ENCODE measurements around the gene FSD1L.

FSD1L gene

GRCh38 chr9:105443121-105443520, 4.7 kb upstream of the FSD1L start:
- Mint-ChIP-seq H3K36me3 (ENCODE audit: insufficient read depth) (peaks cover 3% of the 10 kb centered on the region), H3K4me1 (ENCODE audit: low read depth in 2 of 2) (peaks cover 5 to 10% of the 10 kb centered on the region in 2 donors), H3K9me3 (no peaks in the 10 kb centered on the region), H3K27ac (no peak overlapping the region), H3K4me3 (no peak overlapping the region), H3K27me3 (no peaks in the 10 kb centered on the region)
- ATAC-seq (replicated peaks) (no peak), DNase-seq (no peak)

GRCh38 chr9:105444130-105444529, 3.7 kb upstream of the FSD1L start:
- ATAC-seq (replicated peaks) (no peak), DNase-seq (no peak)
- Mint-ChIP-seq H3K27ac (peak overlapping the region in 1 of 2 donors; percentile 65), H3K36me3 (ENCODE audit: insufficient read depth) (peaks cover 3% of the 10 kb centered on the region), H3K4me3 (no peak overlapping the region), H3K4me1 (ENCODE audit: low read depth in 2 of 2) (peaks cover 9 to 17% of the 10 kb centered on the region in 2 donors), H3K9me3 (no peaks in the 10 kb centered on the region), H3K27me3 (no peaks in the 10 kb centered on the region)

- no peak for DNase-seq
Observed at GRCh38 chr9:105445203-105445881, 2.5 kb upstream of the FSD1L start.

GRCh38 chr9:105447386-105447813, 434 bp upstream of the FSD1L start:
- peaks cover 9 to 17% of the 10 kb centered on the region in 2 donors for H3K4me1 Mint-ChIP-seq (ENCODE audit: low read depth in 2 of 2)
- peaks cover 3% of the 10 kb centered on the region for H3K36me3 Mint-ChIP-seq (ENCODE audit: insufficient read depth)
- peak overlapping the region; percentile 79 to 86 for H3K4me3 Mint-ChIP-seq
- DNase-seq, result no peak
- H3K27ac Mint-ChIP-seq, result peak overlapping the region; percentile 35 to 62
- ATAC-seq (replicated peaks), result no peak
- no peaks in the 10 kb centered on the region for H3K9me3 Mint-ChIP-seq
- H3K27me3 Mint-ChIP-seq, result no peaks in the 10 kb centered on the region

More at GRCh38 chr9:105445203-105445881, 2.5 kb upstream of the FSD1L start:
- Mint-ChIP-seq H3K9me3 (no peaks in the 10 kb centered on the region), H3K36me3 (ENCODE audit: insufficient read depth) (peaks cover 3% of the 10 kb centered on the region), H3K27ac (peak overlapping the region in 1 of 2 donors; percentile 65), H3K4me1 (ENCODE audit: low read depth in 2 of 2) (peaks cover 9 to 17% of the 10 kb centered on the region in 2 donors), H3K27me3 (no peaks in the 10 kb centered on the region), H3K4me3 (no peak overlapping the region)
- ATAC-seq (replicated peaks), result no peak

GRCh38 chr9:105449081-105449480, 1.2 kb downstream of the FSD1L start:
- Mint-ChIP-seq H3K27ac (peak overlapping the region in 1 of 2 donors; percentile 26), H3K9me3 (no peaks in the 10 kb centered on the region), H3K4me3 (peak overlapping the region; percentile 79 to 86), H3K36me3 (ENCODE audit: insufficient read depth) (peaks cover 3% of the 10 kb centered on the region), H3K27me3 (no peaks in the 10 kb centered on the region), H3K4me1 (ENCODE audit: low read depth in 2 of 2) (peaks cover 9 to 14% of the 10 kb centered on the region in 2 donors)
- ATAC-seq (replicated peaks) (no peak), DNase-seq (no peak)

- Mint-ChIP-seq H3K27me3 (no peaks in the 10 kb centered on the region), H3K36me3 (ENCODE audit: insufficient read depth) (peaks cover 3% of the 10 kb centered on the region), H3K9me3 (no peaks in the 10 kb centered on the region), H3K4me1 (ENCODE audit: low read depth in 2 of 2) (peaks cover 9 to 11% of the 10 kb centered on the region in 2 donors), H3K27ac (no peak overlapping the region), H3K4me3 (no peak overlapping the region)
- ATAC-seq (replicated peaks) (no peak), DNase-seq (no peak)
Observed at GRCh38 chr9:105452185-105452584, 4.4 kb downstream of the FSD1L start.

- Mint-ChIP-seq H3K36me3 (ENCODE audit: insufficient read depth) (no peaks in the 10 kb centered on the region), H3K9me3 (no peaks in the 10 kb centered on the region), H3K27ac (no peak overlapping the region), H3K4me1 (ENCODE audit: low read depth in 2 of 2) (no peaks in the 10 kb centered on the region), H3K27me3 (no peaks in the 10 kb centered on the region), H3K4me3 (no peak overlapping the region)
- no peak for DNase-seq
- ATAC-seq (replicated peaks), result no peak
Observed at GRCh38 chr9:105455836-105456475, 8.1 kb downstream of the FSD1L start.

- Mint-ChIP-seq H3K27me3 (no peaks in the 10 kb centered on the region), H3K9me3 (no peaks in the 10 kb centered on the region), H3K36me3 (ENCODE audit: insufficient read depth) (no peaks in the 10 kb centered on the region), H3K27ac (no peak overlapping the region), H3K4me1 (ENCODE audit: low read depth in 2 of 2) (no peaks in the 10 kb centered on the region), H3K4me3 (no peak overlapping the region)
- DNase-seq, result no peak
- no peak for ATAC-seq (replicated peaks)
Observed at GRCh38 chr9:105457560-105458294, 9.9 kb downstream of the FSD1L start.

- no peaks in the 10 kb centered on the region for H3K36me3 Mint-ChIP-seq (ENCODE audit: insufficient read depth)
- DNase-seq (no peak), ATAC-seq (replicated peaks) (no peak)
- H3K4me3 Mint-ChIP-seq, result no peak overlapping the region
- no peaks in the 10 kb centered on the region for H3K9me3 Mint-ChIP-seq
- no peaks in the 10 kb centered on the region for H3K27me3 Mint-ChIP-seq
- H3K27ac Mint-ChIP-seq, result no peak overlapping the region
- no peaks in the 10 kb centered on the region for H3K4me1 Mint-ChIP-seq (ENCODE audit: low read depth in 2 of 2)
Observed at GRCh38 chr9:105458404-105458803, 10.6 kb downstream of the FSD1L start.

- no peaks in the 10 kb centered on the region for H3K9me3 Mint-ChIP-seq
- no peak overlapping the region for H3K27ac Mint-ChIP-seq
- DNase-seq, result no peak
- no peaks in the 10 kb centered on the region for H3K36me3 Mint-ChIP-seq (ENCODE audit: insufficient read depth)
- H3K4me3 Mint-ChIP-seq, result no peak overlapping the region
- no peaks in the 10 kb centered on the region for H3K27me3 Mint-ChIP-seq
- H3K4me1 Mint-ChIP-seq (ENCODE audit: low read depth in 2 of 2), result no peaks in the 10 kb centered on the region
- no peak for ATAC-seq (replicated peaks)
Observed at GRCh38 chr9:105459336-105459735, 11.5 kb downstream of the FSD1L start.

- Mint-ChIP-seq H3K27ac (no peak overlapping the region), H3K4me1 (ENCODE audit: low read depth in 2 of 2) (no peaks in the 10 kb centered on the region), H3K4me3 (no peak overlapping the region), H3K27me3 (no peaks in the 10 kb centered on the region), H3K9me3 (no peaks in the 10 kb centered on the region), H3K36me3 (ENCODE audit: insufficient read depth) (no peaks in the 10 kb centered on the region)
- ATAC-seq (replicated peaks) (no peak), DNase-seq (no peak)
Observed at GRCh38 chr9:105466898-105467455, 19.1 kb downstream of the FSD1L start.

- Mint-ChIP-seq H3K36me3 (ENCODE audit: insufficient read depth) (no peaks in the 10 kb centered on the region), H3K4me3 (no peak overlapping the region), H3K27me3 (no peaks in the 10 kb centered on the region), H3K27ac (no peak overlapping the region), H3K4me1 (ENCODE audit: low read depth in 2 of 2) (no peaks in the 10 kb centered on the region), H3K9me3 (no peaks in the 10 kb centered on the region)
- no peak for ATAC-seq (replicated peaks)
- no peak for DNase-seq
Observed at GRCh38 chr9:105468875-105469274, 21.0 kb downstream of the FSD1L start.

- DNase-seq (no peak), ATAC-seq (replicated peaks) (no peak)
- no peak overlapping the region for H3K27ac Mint-ChIP-seq
- no peaks in the 10 kb centered on the region for H3K9me3 Mint-ChIP-seq
- H3K36me3 Mint-ChIP-seq (ENCODE audit: insufficient read depth), result no peaks in the 10 kb centered on the region
- no peaks in the 10 kb centered on the region for H3K4me1 Mint-ChIP-seq (ENCODE audit: low read depth in 2 of 2)
- no peak overlapping the region for H3K4me3 Mint-ChIP-seq
- no peaks in the 10 kb centered on the region for H3K27me3 Mint-ChIP-seq
Observed at GRCh38 chr9:105473221-105473620, 25.4 kb downstream of the FSD1L start.
